ENCODE data around the gene CAVIN4.

CAVIN4 gene

GRCh38 chr9:100587375-100587774, 9.5 kb downstream of the CAVIN4 start:
- no peak overlapping the region for H3K4me3 ChIP-seq (ENCODE audit: low read depth, low read length)
- DNase-seq (ENCODE audit: low read depth), result no peak

GRCh38 chr9:100589582-100589981, 11.7 kb downstream of the CAVIN4 start:
- DNase-seq (ENCODE audit: low read depth), result no peak
- H3K4me3 ChIP-seq (ENCODE audit: low read depth, low read length), result no peak overlapping the region

GRCh38 chr9:100590481-100590880, 12.6 kb downstream of the CAVIN4 start:
- H3K4me3 ChIP-seq (ENCODE audit: low read depth, low read length), result no peak overlapping the region
- peak; percentile 55 for DNase-seq (ENCODE audit: low read depth)

GRCh38 chr9:100591139-100591538, 13.3 kb downstream of the CAVIN4 start:
- no peak for DNase-seq (ENCODE audit: low read depth)

GRCh38 chr9:100591639-100592412, 13.9 kb downstream of the CAVIN4 start:
- H3K4me3 ChIP-seq (ENCODE audit: low read depth, low read length), result no peak overlapping the region
- DNase-seq (ENCODE audit: low read depth), result no peak

More at GRCh38 chr9:100591139-100591538, 13.3 kb downstream of the CAVIN4 start:
- no peak overlapping the region for H3K4me3 ChIP-seq (ENCODE audit: low read depth, low read length)

- no peak for DNase-seq (ENCODE audit: low read depth)
- H3K4me3 ChIP-seq (ENCODE audit: low read depth, low read length), result no peak overlapping the region
Observed at GRCh38 chr9:100595391-100596199, 17.7 kb downstream of the CAVIN4 start.

- no peak for DNase-seq (ENCODE audit: low read depth)
- H3K4me3 ChIP-seq (ENCODE audit: low read depth, low read length), result no peak overlapping the region
Observed at GRCh38 chr9:100597236-100597635, 19.4 kb downstream of the CAVIN4 start.

GRCh38 chr9:100598641-100599145, 20.8 kb downstream of the CAVIN4 start:
- H3K4me3 ChIP-seq (ENCODE audit: low read depth, low read length), result peak overlapping the region; percentile 58
- no peak for DNase-seq (ENCODE audit: low read depth)

GRCh38 chr9:100600521-100601079, 22.7 kb downstream of the CAVIN4 start:
- peak; percentile 48 for DNase-seq (ENCODE audit: low read depth)

GRCh38 chr9:100601216-100601615, 23.3 kb downstream of the CAVIN4 start:
- DNase-seq (ENCODE audit: low read depth), result no peak
- H3K4me3 ChIP-seq (ENCODE audit: low read depth, low read length), result no peak overlapping the region

More at GRCh38 chr9:100600521-100601079, 22.7 kb downstream of the CAVIN4 start:
- H3K4me3 ChIP-seq (ENCODE audit: low read depth, low read length), result no peak overlapping the region

- no peak overlapping the region for H3K4me3 ChIP-seq (ENCODE audit: low read depth, low read length)
- DNase-seq (ENCODE audit: low read depth), result no peak
Observed at GRCh38 chr9:100602342-100602801, 24.5 kb downstream of the CAVIN4 start.

- H3K4me3 ChIP-seq (ENCODE audit: low read depth, low read length), result no peak overlapping the region
Observed at GRCh38 chr9:100605405-100605804, 27.5 kb downstream of the CAVIN4 start.

GRCh38 chr9:100619194-100619593, 41.3 kb downstream of the CAVIN4 start:
- no peak for DNase-seq (ENCODE audit: low read depth)
- no peak overlapping the region for H3K4me3 ChIP-seq (ENCODE audit: low read depth, low read length)

More at GRCh38 chr9:100605405-100605804, 27.5 kb downstream of the CAVIN4 start:
- DNase-seq (ENCODE audit: low read depth), result no peak

GRCh38 chr9:100619665-100620064, 41.8 kb downstream of the CAVIN4 start:
- no peak for DNase-seq (ENCODE audit: low read depth)
- H3K4me3 ChIP-seq (ENCODE audit: low read depth, low read length), result no peak overlapping the region

- H3K4me3 ChIP-seq (ENCODE audit: low read depth, low read length), result no peak overlapping the region
- DNase-seq (ENCODE audit: low read depth), result no peak
Observed at GRCh38 chr9:100623969-100624368, 46.1 kb downstream of the CAVIN4 start.

GRCh38 chr9:100626949-100627348, 49.1 kb downstream of the CAVIN4 start:
- DNase-seq (ENCODE audit: low read depth), result no peak

GRCh38 chr9:100637787-100638186, 59.9 kb downstream of the CAVIN4 start:
- no peak overlapping the region for H3K4me3 ChIP-seq (ENCODE audit: low read depth, low read length)
- no peak for DNase-seq (ENCODE audit: low read depth)

More at GRCh38 chr9:100626949-100627348, 49.1 kb downstream of the CAVIN4 start:
- no peak overlapping the region for H3K4me3 ChIP-seq (ENCODE audit: low read depth, low read length)

Measured in skeletal muscle cell (primary cell).